Measurements from ENCODE around the gene CLEC16A.

The CLEC16A gene

GRCh38 chr16:11191665-11192064 lies 247.3 kb downstream of the CLEC16A start:
- Histone ChIP-seq H3K9ac (ENCODE audit: low read length) (no peak overlapping the region), H2BK15ac (replicated peaks; ENCODE audit: low read depth) (no peak overlapping the region), H3K4me1 (ENCODE audit: control insufficient read depth, low read depth, low read length) (no peaks in the 10 kb centered on the region), H3K4me3 (ENCODE audit: low read length) (no peak overlapping the region), H3K4ac (ENCODE audit: low read depth, low read length) (no peak overlapping the region), H3K79me2 (ENCODE audit: control insufficient read depth, insufficient read depth, low read length) (no peaks in the 10 kb centered on the region), H3K23ac (ENCODE audit: low read length) (no peak overlapping the region), H3K36me3 (ENCODE audit: control insufficient read depth, insufficient read depth, low read length) (no peaks in the 10 kb centered on the region), H3K27ac (ENCODE audit: low read depth, low read length) (no peak overlapping the region), H4K8ac (ENCODE audit: low read depth, low read length) (no peak overlapping the region), H3K18ac (ENCODE audit: low read length) (no peak overlapping the region), H3K56ac (ENCODE audit: low read length) (no peak overlapping the region), H2BK120ac (ENCODE audit: low read depth, low read length) (no peak overlapping the region), H4K5ac (ENCODE audit: low read length) (no peak overlapping the region), H3K4me2 (ENCODE audit: low read length) (no peak overlapping the region), H3K79me1 (ENCODE audit: low read length) (no peaks in the 10 kb centered on the region), H2BK5ac (ENCODE audit: low read length) (no peak overlapping the region), H2AK5ac (ENCODE audit: low read length) (no peak overlapping the region), H3K27me3 (ENCODE audit: insufficient read depth, low read length, poor library complexity) (no peaks in the 10 kb centered on the region)
- WGBS (ENCODE audit: extremely low coverage, insufficient coverage, low lambda C conversion rate): no CpG with 5 or more reads among the region's 5 CpGs
- DNase-seq: no peak

DNA sequence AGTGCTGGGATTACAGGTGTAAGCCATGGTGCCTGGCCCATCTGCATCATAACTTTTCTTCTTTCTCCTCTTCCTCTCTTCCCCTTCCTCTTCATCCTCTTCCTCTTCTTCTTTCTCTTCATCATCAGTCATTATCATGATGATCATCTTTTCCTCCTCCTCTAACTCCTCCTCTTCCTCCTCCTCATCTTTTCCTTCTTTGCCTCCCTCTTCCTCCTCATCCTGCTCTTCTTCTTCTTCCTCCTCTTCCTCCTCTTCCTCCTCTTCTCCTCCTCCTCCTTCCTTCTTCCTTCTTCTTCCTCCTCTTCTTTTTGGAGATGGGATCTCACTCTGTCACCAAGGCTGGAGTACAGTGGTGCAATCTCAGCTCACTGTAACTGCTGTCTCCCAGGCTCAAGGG lies 249.1 kb downstream of the CLEC16A start:
- no peak overlapping the region for H3K4ac ChIP-seq (ENCODE audit: low read depth, low read length)
- no peak overlapping the region for H3K4me2 ChIP-seq (ENCODE audit: low read length)
- H2BK5ac ChIP-seq (ENCODE audit: low read length): no peak overlapping the region
- H2BK120ac ChIP-seq (ENCODE audit: low read depth, low read length): no peak overlapping the region
- H3K4me1 ChIP-seq (ENCODE audit: control insufficient read depth, low read depth, low read length): no peaks in the 10 kb centered on the region
- no peak overlapping the region for H3K9ac ChIP-seq (ENCODE audit: low read length)
- H4K5ac ChIP-seq (ENCODE audit: low read length): no peak overlapping the region
- no peak overlapping the region for H2AK5ac ChIP-seq (ENCODE audit: low read length)
- no peak overlapping the region for H3K4me3 ChIP-seq (ENCODE audit: low read length)
- H2BK15ac ChIP-seq (replicated peaks; ENCODE audit: low read depth): no peak overlapping the region
- H3K23ac ChIP-seq (ENCODE audit: low read length): no peak overlapping the region
- no peak overlapping the region for H4K8ac ChIP-seq (ENCODE audit: low read depth, low read length)
- H3K27me3 ChIP-seq (ENCODE audit: insufficient read depth, low read length, poor library complexity): no peaks in the 10 kb centered on the region
- no peak overlapping the region for H3K56ac ChIP-seq (ENCODE audit: low read length)
- no peaks in the 10 kb centered on the region for H3K79me1 ChIP-seq (ENCODE audit: low read length)
- no peaks in the 10 kb centered on the region for H3K36me3 ChIP-seq (ENCODE audit: control insufficient read depth, insufficient read depth, low read length)
- H3K79me2 ChIP-seq (ENCODE audit: control insufficient read depth, insufficient read depth, low read length): no peaks in the 10 kb centered on the region
- no peak overlapping the region for H3K18ac ChIP-seq (ENCODE audit: low read length)
- no peak overlapping the region for H3K27ac ChIP-seq (ENCODE audit: low read depth, low read length)
- no peak for DNase-seq

DNA sequence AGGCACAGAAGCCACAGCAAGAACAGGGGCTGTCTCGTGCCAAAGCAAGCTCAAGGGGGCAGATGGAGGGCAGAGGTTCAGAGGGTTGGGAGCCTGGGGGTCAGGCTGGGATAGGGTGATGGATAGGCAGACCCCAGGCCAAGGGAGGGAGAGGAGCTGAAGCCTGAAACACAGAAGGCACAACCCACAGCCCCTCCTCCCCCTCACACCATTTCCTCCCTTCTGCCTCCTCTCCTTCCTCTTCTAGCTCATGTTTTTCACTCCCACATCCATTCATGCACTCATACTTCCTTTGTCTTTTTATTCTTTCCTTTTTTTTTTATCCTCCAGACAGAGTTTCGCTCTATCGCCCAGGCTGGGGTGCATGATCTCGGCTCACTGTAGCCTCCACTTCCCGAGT lies 250.5 kb downstream of the CLEC16A start:
- H3K18ac ChIP-seq (ENCODE audit: low read length): no peak overlapping the region
- H2BK5ac ChIP-seq (ENCODE audit: low read length): no peak overlapping the region
- no peak overlapping the region for H4K8ac ChIP-seq (ENCODE audit: low read depth, low read length)
- no peak overlapping the region for H2BK15ac ChIP-seq (replicated peaks; ENCODE audit: low read depth)
- no peaks in the 10 kb centered on the region for H3K79me1 ChIP-seq (ENCODE audit: low read length)
- no peak overlapping the region for H3K23ac ChIP-seq (ENCODE audit: low read length)
- no peak overlapping the region for H3K4ac ChIP-seq (ENCODE audit: low read depth, low read length)
- no peak overlapping the region for H3K9ac ChIP-seq (ENCODE audit: low read length)
- H4K5ac ChIP-seq (ENCODE audit: low read length): no peak overlapping the region
- no peak for DNase-seq
- WGBS (ENCODE audit: extremely low coverage, insufficient coverage, low lambda C conversion rate): no CpG with 5 or more reads among the region's 5 CpGs
- no peak overlapping the region for H3K4me2 ChIP-seq (ENCODE audit: low read length)
- no peak overlapping the region for H2AK5ac ChIP-seq (ENCODE audit: low read length)
- no peaks in the 10 kb centered on the region for H3K4me1 ChIP-seq (ENCODE audit: control insufficient read depth, low read depth, low read length)
- H3K79me2 ChIP-seq (ENCODE audit: control insufficient read depth, insufficient read depth, low read length): no peaks in the 10 kb centered on the region
- H3K27ac ChIP-seq (ENCODE audit: low read depth, low read length): no peak overlapping the region
- H3K4me3 ChIP-seq (ENCODE audit: low read length): no peak overlapping the region
- no peaks in the 10 kb centered on the region for H3K36me3 ChIP-seq (ENCODE audit: control insufficient read depth, insufficient read depth, low read length)
- no peaks in the 10 kb centered on the region for H3K27me3 ChIP-seq (ENCODE audit: insufficient read depth, low read length, poor library complexity)
- no peak overlapping the region for H3K56ac ChIP-seq (ENCODE audit: low read length)
- no peak overlapping the region for H2BK120ac ChIP-seq (ENCODE audit: low read depth, low read length)

DNA sequence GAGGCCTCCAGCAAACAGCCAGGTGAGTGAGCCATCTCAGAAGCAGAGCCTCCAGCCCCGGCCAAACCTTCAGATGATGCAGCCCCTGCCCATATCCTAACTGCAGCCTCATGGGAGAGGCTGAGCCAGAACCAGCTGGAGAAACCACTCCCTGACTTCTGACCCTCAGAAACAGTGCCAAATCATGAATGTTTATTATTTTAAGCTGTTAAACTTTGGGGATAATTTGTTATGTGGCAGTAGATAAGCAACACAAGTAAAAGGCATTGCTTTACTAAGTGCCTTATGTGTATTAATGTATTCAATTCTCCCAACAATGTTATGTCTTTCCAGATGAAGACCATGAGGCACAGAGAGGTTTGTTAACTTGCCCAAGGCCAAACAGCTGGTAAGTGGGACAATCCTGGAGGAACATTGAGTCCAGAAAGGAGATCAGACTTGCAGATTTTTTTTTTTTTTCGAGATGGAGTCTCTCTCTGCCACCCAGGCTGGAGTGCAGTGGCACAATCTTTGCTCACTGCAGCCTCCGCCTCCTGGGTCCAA lies 252.0 kb downstream of the CLEC16A start:
- Histone ChIP-seq H4K8ac (ENCODE audit: low read depth, low read length) (no peak overlapping the region), H4K5ac (ENCODE audit: low read length) (no peak overlapping the region), H2BK5ac (ENCODE audit: low read length) (no peak overlapping the region), H3K4me2 (ENCODE audit: low read length) (no peak overlapping the region), H3K23ac (ENCODE audit: low read length) (no peak overlapping the region), H2BK120ac (ENCODE audit: low read depth, low read length) (no peak overlapping the region), H2AK5ac (ENCODE audit: low read length) (no peak overlapping the region), H3K56ac (ENCODE audit: low read length) (no peak overlapping the region), H3K18ac (ENCODE audit: low read length) (no peak overlapping the region), H3K4ac (ENCODE audit: low read depth, low read length) (no peak overlapping the region), H3K27me3 (ENCODE audit: insufficient read depth, low read length, poor library complexity) (no peaks in the 10 kb centered on the region), H2BK15ac (replicated peaks; ENCODE audit: low read depth) (no peak overlapping the region), H3K9ac (ENCODE audit: low read length) (no peak overlapping the region), H3K36me3 (ENCODE audit: control insufficient read depth, insufficient read depth, low read length) (no peaks in the 10 kb centered on the region), H3K4me3 (ENCODE audit: low read length) (no peak overlapping the region), H3K27ac (ENCODE audit: low read depth, low read length) (no peak overlapping the region), H3K79me1 (ENCODE audit: low read length) (no peaks in the 10 kb centered on the region), H3K79me2 (ENCODE audit: control insufficient read depth, insufficient read depth, low read length) (no peaks in the 10 kb centered on the region), H3K4me1 (ENCODE audit: control insufficient read depth, low read depth, low read length) (peaks cover 4% of the 10 kb centered on the region)
- WGBS (ENCODE audit: extremely low coverage, insufficient coverage, low lambda C conversion rate): no CpG with 5 or more reads among the region's 3 CpGs
- DNase-seq: no peak

DNA sequence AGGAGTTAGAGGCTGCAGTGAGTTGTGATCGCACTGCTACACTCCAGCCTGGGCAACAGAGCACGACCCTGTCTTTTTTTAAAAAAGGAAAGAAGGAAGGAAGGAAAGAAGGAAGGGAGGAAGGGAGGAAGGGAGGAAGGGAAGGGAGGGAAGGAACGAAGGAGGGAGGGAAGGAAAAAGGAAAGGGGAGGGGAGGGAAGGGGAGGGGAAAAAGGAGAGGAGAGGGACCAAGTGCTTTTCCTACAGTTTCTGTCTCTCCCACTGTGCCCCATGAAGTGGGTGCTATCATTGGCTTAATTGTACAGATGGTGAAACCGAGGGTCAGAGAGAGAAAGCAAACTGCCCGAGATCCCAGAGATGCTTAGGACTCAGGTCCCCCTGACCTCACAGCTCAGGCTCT lies 254.0 kb downstream of the CLEC16A start:
- Histone ChIP-seq H3K4me1 (ENCODE audit: control insufficient read depth, low read depth, low read length) (peaks cover 8% of the 10 kb centered on the region), H3K36me3 (ENCODE audit: control insufficient read depth, insufficient read depth, low read length) (no peaks in the 10 kb centered on the region), H2BK5ac (ENCODE audit: low read length) (no peak overlapping the region), H3K79me1 (ENCODE audit: low read length) (no peaks in the 10 kb centered on the region), H3K4ac (ENCODE audit: low read depth, low read length) (no peak overlapping the region), H3K23ac (ENCODE audit: low read length) (no peak overlapping the region), H4K8ac (ENCODE audit: low read depth, low read length) (no peak overlapping the region), H3K4me2 (ENCODE audit: low read length) (no peak overlapping the region), H2AK5ac (ENCODE audit: low read length) (no peak overlapping the region), H3K79me2 (ENCODE audit: control insufficient read depth, insufficient read depth, low read length) (no peaks in the 10 kb centered on the region), H3K9ac (ENCODE audit: low read length) (no peak overlapping the region), H3K56ac (ENCODE audit: low read length) (peak overlapping the region; percentile 19), H2BK120ac (ENCODE audit: low read depth, low read length) (no peak overlapping the region), H4K5ac (ENCODE audit: low read length) (no peak overlapping the region), H3K27me3 (ENCODE audit: insufficient read depth, low read length, poor library complexity) (no peaks in the 10 kb centered on the region), H3K18ac (ENCODE audit: low read length) (no peak overlapping the region), H2BK15ac (replicated peaks; ENCODE audit: low read depth) (no peak overlapping the region), H3K27ac (ENCODE audit: low read depth, low read length) (no peak overlapping the region), H3K4me3 (ENCODE audit: low read length) (no peak overlapping the region)
- no CpG with 5 or more reads among the region's 5 CpGs for WGBS (ENCODE audit: extremely low coverage, insufficient coverage, low lambda C conversion rate)
- no peak for DNase-seq

DNA sequence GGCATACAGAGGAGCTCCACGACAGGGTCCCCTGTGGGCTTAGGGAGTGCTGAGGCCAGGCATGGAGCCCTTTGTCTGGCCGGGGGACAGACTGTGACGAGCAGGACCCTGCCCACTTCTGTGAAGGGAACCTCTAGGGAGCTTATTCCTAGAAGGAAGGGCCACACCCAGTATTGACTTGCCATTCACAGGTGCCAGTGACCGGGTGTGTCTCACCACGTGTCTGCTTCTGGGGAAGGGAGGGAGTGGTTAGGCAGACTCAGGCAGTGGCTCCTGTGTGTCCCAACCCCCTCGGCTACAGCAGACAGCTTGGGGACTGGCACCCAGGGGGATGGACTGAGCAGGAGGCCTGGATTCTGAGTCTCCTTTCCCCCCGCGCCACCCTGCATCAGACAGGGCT lies 254.5 kb downstream of the CLEC16A start:
- no peaks in the 10 kb centered on the region for H3K79me2 ChIP-seq (ENCODE audit: control insufficient read depth, insufficient read depth, low read length)
- H3K4me2 ChIP-seq (ENCODE audit: low read length): no peak overlapping the region
- no peak overlapping the region for H3K4me3 ChIP-seq (ENCODE audit: low read length)
- no peak overlapping the region for H3K18ac ChIP-seq (ENCODE audit: low read length)
- WGBS (ENCODE audit: extremely low coverage, insufficient coverage, low lambda C conversion rate): no CpG with 5 or more reads among the region's 8 CpGs
- H2BK120ac ChIP-seq (ENCODE audit: low read depth, low read length): no peak overlapping the region
- H3K79me1 ChIP-seq (ENCODE audit: low read length): no peaks in the 10 kb centered on the region
- no peak overlapping the region for H3K23ac ChIP-seq (ENCODE audit: low read length)
- H3K4ac ChIP-seq (ENCODE audit: low read depth, low read length): no peak overlapping the region
- no peak overlapping the region for H3K9ac ChIP-seq (ENCODE audit: low read length)
- H2AK5ac ChIP-seq (ENCODE audit: low read length): no peak overlapping the region
- no peak overlapping the region for H3K56ac ChIP-seq (ENCODE audit: low read length)
- no peaks in the 10 kb centered on the region for H3K27me3 ChIP-seq (ENCODE audit: insufficient read depth, low read length, poor library complexity)
- no peak overlapping the region for H3K27ac ChIP-seq (ENCODE audit: low read depth, low read length)
- no peak overlapping the region for H4K5ac ChIP-seq (ENCODE audit: low read length)
- H3K36me3 ChIP-seq (ENCODE audit: control insufficient read depth, insufficient read depth, low read length): no peaks in the 10 kb centered on the region
- H4K8ac ChIP-seq (ENCODE audit: low read depth, low read length): no peak overlapping the region
- H2BK5ac ChIP-seq (ENCODE audit: low read length): no peak overlapping the region
- no peak for DNase-seq
- H2BK15ac ChIP-seq (replicated peaks; ENCODE audit: low read depth): no peak overlapping the region
- peaks cover 8% of the 10 kb centered on the region for H3K4me1 ChIP-seq (ENCODE audit: control insufficient read depth, low read depth, low read length)
